Measurements from ENCODE around the gene PON3. TPM values are rescaled to one million over a fixed set of nuclear protein-coding genes. Genes with fewer than 3 reads are reported as not detected.

The PON3 gene
- 31.2 to 39.6 TPM (median 33.8 TPM) in 5 replicates for total RNA-seq (2022; extraction: Qiagen RNA extraction)

DNA sequence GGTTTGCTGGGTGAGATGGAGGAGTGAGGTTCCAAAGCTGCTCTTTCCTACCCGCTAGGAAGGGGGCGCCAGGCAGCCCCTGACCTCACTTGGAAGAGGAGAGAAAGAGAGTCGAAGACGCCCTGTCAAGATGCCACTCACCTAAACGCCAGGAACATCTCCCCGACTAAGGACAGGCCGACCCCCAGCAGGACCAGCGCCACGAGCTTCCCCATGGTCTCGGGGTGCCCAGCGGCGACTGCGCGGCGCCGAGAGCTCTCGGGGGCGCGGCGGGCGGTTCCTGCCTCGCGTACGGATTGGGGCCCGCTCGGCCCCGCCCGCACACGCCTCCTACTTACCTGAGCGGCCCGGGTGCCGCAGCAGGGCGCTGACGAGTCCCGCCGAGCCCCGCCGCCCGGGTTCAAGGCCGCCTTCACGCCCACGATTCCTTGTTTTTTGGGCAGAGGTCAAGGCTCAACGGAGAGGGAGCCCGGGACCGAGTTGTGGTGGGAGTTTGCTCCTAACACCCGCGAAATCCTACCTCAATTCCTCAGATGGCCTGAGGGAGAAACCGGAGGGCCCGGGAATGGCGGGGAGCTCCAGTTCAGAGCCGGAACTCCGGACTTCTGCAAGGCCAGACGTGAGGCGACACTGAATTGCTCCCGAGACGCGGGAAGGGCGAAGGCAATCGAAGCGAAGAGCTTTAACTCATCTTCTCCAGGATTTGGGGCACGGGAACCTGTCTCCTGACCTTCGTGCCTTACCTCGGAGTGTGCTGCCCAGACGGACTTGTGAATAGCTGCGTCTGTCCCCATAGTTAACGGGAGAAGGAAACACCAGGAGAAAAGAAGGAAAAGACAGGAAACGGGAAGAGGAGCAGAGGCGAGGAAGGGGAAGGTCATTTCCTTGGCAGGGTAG lies at the start of gene PON3:
Gene PON3 (minus strand): TSS at position 240 of the 897 bp plus-strand sequence. CDS start 25 bp downstream, at position 215.

DNA sequence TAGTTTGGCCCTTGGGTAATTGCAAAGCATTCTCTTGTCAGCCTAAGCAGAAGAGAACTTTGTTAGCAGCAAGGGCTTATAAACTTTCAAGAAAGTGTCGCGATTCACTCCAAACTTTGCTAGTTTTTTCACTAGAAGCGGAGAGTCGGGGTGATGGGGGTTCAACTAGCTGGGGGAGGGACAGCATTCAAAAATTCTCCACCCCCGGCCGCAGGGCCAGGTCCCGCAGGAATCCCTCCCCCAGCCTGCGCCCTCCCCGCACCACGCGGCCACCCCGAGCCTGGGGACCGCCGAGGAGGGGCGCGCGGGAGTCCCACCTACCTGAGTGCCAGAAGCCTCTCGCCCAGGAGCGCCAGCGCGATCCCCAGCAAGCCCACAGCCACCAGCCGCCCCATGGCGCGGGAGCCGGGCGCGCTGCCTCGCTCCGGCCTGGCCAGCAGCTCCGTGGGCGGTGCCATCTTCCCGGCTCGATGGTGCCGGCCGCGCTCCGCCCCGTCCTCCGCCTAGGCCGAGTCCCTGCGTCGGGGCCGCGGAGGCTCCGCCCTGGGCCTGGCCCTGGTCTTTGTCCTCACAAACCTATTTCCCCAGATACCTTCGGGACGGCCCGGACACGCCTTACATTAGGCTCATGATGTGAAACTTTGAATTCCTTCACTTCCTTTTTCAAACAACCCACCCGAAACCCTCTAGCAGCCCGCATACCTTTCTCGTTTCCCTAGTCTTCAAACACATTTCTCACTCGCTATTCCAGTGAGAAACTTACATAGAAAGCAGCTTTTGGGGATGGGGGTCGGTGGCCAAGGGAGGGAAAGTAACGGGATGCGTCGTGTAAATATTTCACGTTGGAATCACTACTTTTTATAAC lies 38.6 kb upstream of the PON3 start, which contains the start of gene PON2:
Gene PON2 (minus strand): TSS at position 472 of the 865 bp plus-strand sequence. CDS start 77 bp downstream, at position 395.

DNA sequence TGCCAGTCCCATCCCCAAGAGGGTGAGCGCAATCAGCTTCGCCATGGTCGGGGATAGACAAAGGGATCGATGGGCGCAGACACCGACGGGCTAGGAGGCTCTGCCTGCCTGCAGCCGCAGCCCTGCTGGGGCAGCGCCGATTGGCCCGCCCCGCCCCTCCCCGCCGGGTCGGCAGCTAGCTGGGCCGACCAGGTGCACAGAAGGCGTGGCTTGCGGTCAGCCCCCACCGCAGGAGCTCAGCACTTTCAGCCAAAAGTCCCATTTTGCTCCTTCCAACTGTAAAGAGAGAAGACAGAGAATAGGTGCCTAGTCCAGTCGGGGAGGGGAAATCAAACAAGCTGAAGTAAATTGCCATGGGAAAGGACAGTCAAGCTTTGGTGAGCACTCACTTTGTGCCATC lies 71.7 kb downstream of the PON3 start, which contains the start of gene PON1:
Gene PON1 (minus strand): TSS at position 102 of the 400 bp plus-strand sequence. CDS start 57 bp downstream, at position 45.

Other genes with a start within 250 kb of the PON3 start
- gene PON1, start 71.8 kb downstream of the PON3 start, total RNA-seq (2022; extraction: Qiagen RNA extraction) = 0.29 to 1.2 TPM (median 0.68 TPM) in 5 replicates
- gene PON2, start 38.7 kb upstream of the PON3 start, total RNA-seq (2022; extraction: Qiagen RNA extraction) = 308 to 341 TPM (median 324 TPM) in 5 replicates
- 0.18 to 0.34 TPM (median 0.25 TPM) in 5 replicates for gene ASB4, start 89.6 kb upstream of the PON3 start, total RNA-seq (2022; extraction: Qiagen RNA extraction)
- gene PDK4, start 200.1 kb upstream of the PON3 start, total RNA-seq (2022; extraction: Qiagen RNA extraction) = 9.1 to 13.0 TPM (median 11.5 TPM) in 5 replicates